Neural progenitor cell (in vitro differentiated cells): ENCODE results near the gene ABCC2. TPM values are rescaled to one million over a fixed set of nuclear protein-coding genes. Genes with fewer than 3 reads are reported as not detected.

ENCODE experiments used
- DNase-seq: peaks from one replicate; pipeline ENCODE4 v3.0.0-alpha.2; 2016; ENCODE audit warnings: low spot score
- H2AFZ ChIP-seq: fragments of 200-600 bp; sonication (generic); replicated peaks from 2 replicates; pipeline ENCODE4 v1.6.1; 2016; ENCODE audit warnings: antibody characterized with exemption
- H3F3A ChIP-seq: fragments of 200-600 bp; sonication (generic); 2 replicates; pipeline ENCODE4 v1.6.1; 2016; ENCODE audit warnings: antibody characterized with exemption, low read depth
- H3K27ac ChIP-seq: fragments of 200-600 bp; sonication (generic); 2 replicates; pipeline ENCODE4 v1.5.1; 2016; ENCODE audit warnings: mild to moderate bottlenecking
- H3K27me3 ChIP-seq: fragments of 200-600 bp; sonication (generic); 2 replicates; pipeline ENCODE4 v1.6.1; 2016; ENCODE audit warnings: mild to moderate bottlenecking, moderate library complexity
- H3K36me3 ChIP-seq: fragments of 200-600 bp; sonication (generic); 2 replicates; pipeline ENCODE4 v1.5.1; 2016
- H3K4me1 ChIP-seq: fragments of 200-600 bp; sonication (generic); 2 replicates; pipeline ENCODE4 v1.6.1; 2016; ENCODE audit warnings: mixed run types
- H3K4me2 ChIP-seq: fragments of 200-600 bp; sonication (generic); 2 replicates; pipeline ENCODE4 v1.6.1; 2016
- H3K4me3 ChIP-seq: fragments of 200-600 bp; sonication (generic); 2 replicates; pipeline ENCODE4 v1.5.1; 2016
- H3K79me2 ChIP-seq: fragments of 200-600 bp; sonication (generic); 2 replicates; pipeline ENCODE4 v1.6.1; 2016; ENCODE audit warnings: low read depth
- H3K9ac ChIP-seq: fragments of 200-600 bp; sonication (generic); 2 replicates; pipeline ENCODE4 v1.6.1; 2016
- H3K9me3 ChIP-seq: fragments of 200-600 bp; sonication (generic); 2 replicates; pipeline ENCODE4 v1.5.1; 2016; ENCODE audit warnings: low read depth
- H4K20me1 ChIP-seq: fragments of 200-600 bp; sonication (generic); 2 replicates; pipeline ENCODE4 v1.6.1; 2016; ENCODE audit warnings: low read depth
- H3K27ac Mint-ChIP-seq: 3 replicates; pipeline ENCODE4 v1.8.0; 2021; ENCODE audit warnings: mixed read lengths
- H3K27me3 Mint-ChIP-seq: 2 replicates; pipeline ENCODE4 v1.8.0; 2022; ENCODE audit warnings: low read depth, mild to moderate bottlenecking, inconsistent platforms, moderate library complexity, mixed read lengths; ENCODE audit not compliant: insufficient read depth
- H3K36me3 Mint-ChIP-seq: 3 replicates; pipeline ENCODE4 v1.8.0; 2021; ENCODE audit warnings: mixed read lengths
- H3K4me1 Mint-ChIP-seq: 3 replicates; pipeline ENCODE4 v1.8.0; 2021; ENCODE audit warnings: mixed read lengths
- H3K4me3 Mint-ChIP-seq: 3 replicates; pipeline ENCODE4 v1.8.0; 2021; ENCODE audit warnings: mild to moderate bottlenecking, moderate library complexity, mixed read lengths
- H3K9me3 Mint-ChIP-seq: 3 replicates; pipeline ENCODE4 v1.8.0; 2020; ENCODE audit warnings: mixed read lengths
- EZH2 ChIP-seq: fragments of 200-600 bp; sonication (generic); IDR thresholded peaks from 2 replicates; pipeline ENCODE4 v1.6.1; 2017; ENCODE audit warnings: antibody characterized with exemption, mild to moderate bottlenecking, moderate library complexity
- EZH2phosphoT487 ChIP-seq: fragments of 200-600 bp; sonication (generic); IDR thresholded peaks from 2 replicates; pipeline ENCODE4 v1.6.1; 2017; ENCODE audit warnings: antibody characterized with exemption
- total RNA-seq: library from RNA; depleted of rRNA; stranded (reverse); fragments of >200 nt; gene quantifications from 2 replicates; pipeline ENCODE4 v1.2.3, GENCODE V29; 2015; ENCODE audit warnings: low replicate concordance
- TF ChIP-seq, protein P1 (sequence below): fragments of 200-600 bp; sonication (generic); IDR thresholded peaks from 2 replicates; pipeline ENCODE4 v1.5.1; 2017; ENCODE audit warnings: antibody characterized with exemption, mild to moderate bottlenecking

The ABCC2 gene
- total RNA-seq, 1 donor from 2014 or later, result 0.26 TPM

GRCh38 chr10:99841746-99842145 lies 59.3 kb downstream of the ABCC2 start:
- Histone ChIP-seq H3K4me1 (no peaks in the 10 kb centered on the region), H3K4me3 (no peak overlapping the region), H3F3A (no peaks in the 10 kb centered on the region), H3K9ac (no peak overlapping the region), H3K9me3 (no peaks in the 10 kb centered on the region), H3K27me3 (no peaks in the 10 kb centered on the region), H3K27ac (no peak overlapping the region), H4K20me1 (no peaks in the 10 kb centered on the region), H3K79me2 (no peaks in the 10 kb centered on the region), H3K4me2 (no peak overlapping the region), H2AFZ (no peak overlapping the region), H3K36me3 (no peaks in the 10 kb centered on the region)
- TF ChIP-seq EZH2phosphoT487 (no peak), EZH2 (no peak)
- TF ChIP-seq, protein P1, sequence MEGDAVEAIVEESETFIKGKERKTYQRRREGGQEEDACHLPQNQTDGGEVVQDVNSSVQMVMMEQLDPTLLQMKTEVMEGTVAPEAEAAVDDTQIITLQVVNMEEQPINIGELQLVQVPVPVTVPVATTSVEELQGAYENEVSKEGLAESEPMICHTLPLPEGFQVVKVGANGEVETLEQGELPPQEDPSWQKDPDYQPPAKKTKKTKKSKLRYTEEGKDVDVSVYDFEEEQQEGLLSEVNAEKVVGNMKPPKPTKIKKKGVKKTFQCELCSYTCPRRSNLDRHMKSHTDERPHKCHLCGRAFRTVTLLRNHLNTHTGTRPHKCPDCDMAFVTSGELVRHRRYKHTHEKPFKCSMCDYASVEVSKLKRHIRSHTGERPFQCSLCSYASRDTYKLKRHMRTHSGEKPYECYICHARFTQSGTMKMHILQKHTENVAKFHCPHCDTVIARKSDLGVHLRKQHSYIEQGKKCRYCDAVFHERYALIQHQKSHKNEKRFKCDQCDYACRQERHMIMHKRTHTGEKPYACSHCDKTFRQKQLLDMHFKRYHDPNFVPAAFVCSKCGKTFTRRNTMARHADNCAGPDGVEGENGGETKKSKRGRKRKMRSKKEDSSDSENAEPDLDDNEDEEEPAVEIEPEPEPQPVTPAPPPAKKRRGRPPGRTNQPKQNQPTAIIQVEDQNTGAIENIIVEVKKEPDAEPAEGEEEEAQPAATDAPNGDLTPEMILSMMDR, result no peak
- H3K27ac Mint-ChIP-seq, result no peak overlapping the region
- H3K36me3 Mint-ChIP-seq, result peaks cover 4% of the 10 kb centered on the region
- H3K9me3 Mint-ChIP-seq, result peaks cover 9% of the 10 kb centered on the region
- H3K4me1 Mint-ChIP-seq, result peaks cover 3% of the 10 kb centered on the region
- DNase-seq, result no peak
- H3K4me3 Mint-ChIP-seq, result no peak overlapping the region
- peaks cover 12% of the 10 kb centered on the region for H3K27me3 Mint-ChIP-seq

GRCh38 chr10:99843310-99843709 lies 60.9 kb downstream of the ABCC2 start:
- DNase-seq, result peak; percentile 9
- Histone ChIP-seq H3K4me2 (no peak overlapping the region), H3K36me3 (no peaks in the 10 kb centered on the region), H3K9ac (no peak overlapping the region), H3K4me1 (no peaks in the 10 kb centered on the region), H4K20me1 (no peaks in the 10 kb centered on the region), H3K9me3 (no peaks in the 10 kb centered on the region), H3K4me3 (no peak overlapping the region), H3K79me2 (no peaks in the 10 kb centered on the region), H2AFZ (no peak overlapping the region), H3F3A (no peaks in the 10 kb centered on the region), H3K27ac (no peak overlapping the region), H3K27me3 (no peaks in the 10 kb centered on the region)
- Mint-ChIP-seq H3K36me3 (peaks cover 4% of the 10 kb centered on the region), H3K4me3 (no peak overlapping the region), H3K27ac (no peak overlapping the region), H3K9me3 (peaks cover 8% of the 10 kb centered on the region), H3K27me3 (peaks cover 14% of the 10 kb centered on the region), H3K4me1 (peaks cover 3% of the 10 kb centered on the region)
- TF ChIP-seq EZH2 (no peak), EZH2phosphoT487 (no peak)
- TF ChIP-seq, protein P1, result no peak

DNA sequence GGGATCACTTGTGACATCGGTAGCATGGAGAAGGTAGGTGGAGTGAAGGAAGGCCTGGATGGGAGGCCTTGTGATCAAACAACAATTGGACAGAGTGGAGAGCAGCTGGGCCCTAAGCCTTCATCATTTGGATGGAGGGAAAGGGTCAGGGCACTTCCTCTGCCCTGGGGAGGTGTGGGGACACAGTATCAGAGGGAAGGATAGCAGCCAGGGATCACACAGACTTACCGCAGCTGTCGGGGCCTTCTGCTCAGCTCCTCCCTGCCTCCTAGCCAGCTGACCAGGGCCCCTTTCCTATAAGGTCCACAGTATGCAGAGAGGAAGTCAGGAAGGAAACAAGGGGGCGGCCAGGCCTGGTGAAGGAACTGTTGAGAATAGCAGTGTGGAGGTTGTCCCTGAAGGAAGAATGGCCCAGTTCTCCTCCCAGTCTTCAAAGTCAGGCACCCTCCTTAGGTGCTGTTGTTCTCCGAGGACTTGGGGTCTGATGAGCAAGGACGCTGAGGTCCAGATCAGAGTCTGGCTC lies 62.1 kb downstream of the ABCC2 start:
- Histone ChIP-seq H3K9me3 (no peaks in the 10 kb centered on the region), H3K36me3 (no peaks in the 10 kb centered on the region), H3K27ac (no peak overlapping the region), H3K79me2 (no peaks in the 10 kb centered on the region), H3F3A (no peaks in the 10 kb centered on the region), H3K4me3 (no peak overlapping the region), H3K4me1 (no peaks in the 10 kb centered on the region), H3K9ac (no peak overlapping the region), H3K27me3 (no peaks in the 10 kb centered on the region), H2AFZ (no peak overlapping the region), H3K4me2 (no peak overlapping the region), H4K20me1 (no peaks in the 10 kb centered on the region)
- Mint-ChIP-seq H3K4me3 (no peak overlapping the region), H3K27me3 (peaks cover 14% of the 10 kb centered on the region), H3K9me3 (peaks cover 8% of the 10 kb centered on the region), H3K4me1 (peaks cover 3% of the 10 kb centered on the region), H3K27ac (no peak overlapping the region), H3K36me3 (peaks cover 4% of the 10 kb centered on the region)
- DNase-seq, result no peak
- TF ChIP-seq EZH2 (no peak), EZH2phosphoT487 (no peak)
- TF ChIP-seq, protein P1, result no peak
